Measurements from ENCODE around the gene EIF4A2.

Gene EIF4A2

DNA sequence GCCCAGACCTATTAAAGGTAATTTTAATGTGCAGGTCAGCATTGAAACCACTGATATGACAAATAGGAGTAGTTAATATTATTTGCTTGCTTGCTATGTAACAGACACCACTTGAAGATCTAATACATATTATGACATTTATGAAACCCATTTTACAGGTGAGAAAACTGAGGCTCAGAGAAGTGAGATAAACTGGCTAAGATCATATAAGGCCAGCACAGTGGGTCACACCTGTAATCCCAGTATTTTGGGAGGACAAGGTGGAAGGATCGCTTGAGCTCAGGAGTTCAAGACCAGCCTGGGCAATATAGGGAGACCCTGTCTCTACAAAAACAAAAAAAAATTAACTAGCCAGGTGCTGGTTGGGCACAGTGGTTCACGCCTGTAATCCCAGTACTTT is 33.1 kb upstream of the EIF4A2 start:
- TF ChIP-seq ZBTB7A (IDR thresholded peaks at IDR 0.05; ENCODE audit: low read depth) = no peak

DNA sequence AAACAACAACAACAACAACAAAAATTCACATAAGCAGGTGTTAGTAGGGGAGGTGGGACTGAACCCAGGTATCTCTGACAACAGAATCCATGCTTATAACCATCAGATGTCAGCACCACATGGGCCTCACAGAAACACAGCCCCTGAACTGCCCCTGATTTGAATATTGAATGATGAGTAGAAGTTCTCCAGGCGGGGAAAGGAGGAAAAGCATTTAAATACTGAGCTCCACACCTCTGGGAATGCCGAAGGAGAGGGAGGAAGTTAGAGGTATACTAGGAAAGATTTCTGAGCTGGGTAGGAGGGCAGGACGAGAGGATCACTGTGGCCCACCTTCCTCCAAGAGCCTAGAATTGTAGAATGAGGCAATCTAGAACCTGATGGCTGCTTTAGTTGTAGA is 31.9 kb upstream of the EIF4A2 start:
- TF ChIP-seq MAX (IDR thresholded peaks at IDR 0.05) (no peak), TEAD4 (IDR thresholded peaks at IDR 0.05) (no peak), CREB1 (IDR thresholded peaks at IDR 0.05; ENCODE audit: low read depth) (no peak), EP300 (IDR thresholded peaks at IDR 0.05; ENCODE audit: borderline replicate concordance) (no peak), NFIC (IDR thresholded peaks at IDR 0.05) (no peak), REST (IDR thresholded peaks at IDR 0.05; ENCODE audit: low read depth) (no peak), ZBTB7A (IDR thresholded peaks at IDR 0.05; ENCODE audit: low read depth) (no peak), CEBPB (IDR thresholded peaks at IDR 0.05) (no peak), RAD21 (IDR thresholded peaks at IDR 0.05; ENCODE audit: low read depth) (no peak), YY1 (IDR thresholded peaks at IDR 0.05; ENCODE audit: low read depth) (no peak)

DNA sequence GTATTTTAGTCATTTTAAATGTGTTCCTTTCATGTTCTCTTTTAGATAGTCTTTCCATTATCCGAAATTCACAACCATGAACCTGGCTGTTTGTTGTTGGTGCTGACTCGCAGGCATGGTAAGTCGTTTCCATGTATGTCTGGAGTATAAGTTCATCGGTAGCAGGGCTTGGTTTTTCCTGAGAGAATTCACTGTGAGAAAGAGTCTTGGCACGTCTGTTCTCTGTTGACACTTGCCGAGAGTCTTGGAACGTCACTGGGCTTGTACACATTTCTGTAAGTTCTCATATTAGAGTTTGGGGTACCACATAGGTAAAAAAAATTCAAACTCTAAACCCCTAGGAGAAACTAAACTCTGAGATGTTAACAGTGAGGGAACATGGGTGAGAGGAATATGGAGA is 29.4 kb upstream of the EIF4A2 start:
- TF ChIP-seq NFIC (IDR thresholded peaks at IDR 0.05) = no peak
- TF ChIP-seq CEBPB (IDR thresholded peaks at IDR 0.05) = no peak
- TF ChIP-seq RAD21 (IDR thresholded peaks at IDR 0.05; ENCODE audit: low read depth) = no peak
- TF ChIP-seq EP300 (IDR thresholded peaks at IDR 0.05; ENCODE audit: borderline replicate concordance) = no peak
- TF ChIP-seq TAF1 (IDR thresholded peaks at IDR 0.05; ENCODE audit: low read depth) = no peak
- no peak for TF ChIP-seq TEAD4 (IDR thresholded peaks at IDR 0.05)
- no peak for TF ChIP-seq TCF12 (IDR thresholded peaks at IDR 0.05; ENCODE audit: low read depth)
- no peak for TF ChIP-seq YY1 (IDR thresholded peaks at IDR 0.05; ENCODE audit: low read depth)
- TF ChIP-seq REST (IDR thresholded peaks at IDR 0.05; ENCODE audit: low read depth) = no peak
- TF ChIP-seq FOXM1 (IDR thresholded peaks at IDR 0.05; ENCODE audit: borderline replicate concordance, low read depth) = no peak
- no peak for TF ChIP-seq MAX (IDR thresholded peaks at IDR 0.05)
- no peak for TF ChIP-seq EGR1 (IDR thresholded peaks at IDR 0.05)
- TF ChIP-seq USF1 (IDR thresholded peaks at IDR 0.05) = no peak
- no peak for TF ChIP-seq ZBTB7A (IDR thresholded peaks at IDR 0.05; ENCODE audit: low read depth)
- no peak for TF ChIP-seq CREB1 (IDR thresholded peaks at IDR 0.05; ENCODE audit: low read depth)

- TF ChIP-seq REST (IDR thresholded peaks at IDR 0.05; ENCODE audit: low read depth) (no peak), CEBPB (IDR thresholded peaks at IDR 0.05) (no peak), TEAD4 (IDR thresholded peaks at IDR 0.05) (no peak), TCF12 (IDR thresholded peaks at IDR 0.05; ENCODE audit: low read depth) (no peak), USF1 (IDR thresholded peaks at IDR 0.05) (no peak), RAD21 (IDR thresholded peaks at IDR 0.05; ENCODE audit: low read depth) (no peak), MAX (IDR thresholded peaks at IDR 0.05) (no peak), TAF1 (IDR thresholded peaks at IDR 0.05; ENCODE audit: low read depth) (no peak), EGR1 (IDR thresholded peaks at IDR 0.05) (no peak), EP300 (IDR thresholded peaks at IDR 0.05; ENCODE audit: borderline replicate concordance) (no peak), YY1 (IDR thresholded peaks at IDR 0.05; ENCODE audit: low read depth) (no peak), FOXM1 (IDR thresholded peaks at IDR 0.05; ENCODE audit: borderline replicate concordance, low read depth) (no peak), ZBTB7A (IDR thresholded peaks at IDR 0.05; ENCODE audit: low read depth) (no peak), NFIC (IDR thresholded peaks at IDR 0.05) (no peak), CREB1 (IDR thresholded peaks at IDR 0.05; ENCODE audit: low read depth) (no peak)
These were observed 28.5 kb upstream of the EIF4A2 start for GRCh38 chr3:186754871-186755270.

DNA sequence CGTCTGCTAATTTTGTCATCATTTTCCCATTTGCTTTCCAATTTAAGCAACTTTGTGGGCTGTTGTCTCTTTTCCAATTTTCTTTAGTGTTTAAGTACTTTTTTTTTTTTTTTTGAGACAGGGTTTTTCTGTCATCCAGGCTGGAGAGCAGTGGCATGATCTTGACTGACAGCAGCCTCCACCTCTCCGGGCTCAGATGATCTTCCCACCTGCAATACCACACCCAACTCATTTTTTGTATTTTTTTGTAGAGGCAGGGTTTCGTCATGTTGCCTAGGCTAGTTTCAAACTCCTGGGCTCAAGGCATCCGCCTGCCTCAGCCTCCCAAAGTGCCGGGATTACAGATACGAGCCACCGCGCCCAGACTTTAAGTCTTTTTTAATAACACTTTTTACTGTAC is 26.2 kb upstream of the EIF4A2 start:
- no peak for TF ChIP-seq CEBPB (IDR thresholded peaks at IDR 0.05)
- no peak for TF ChIP-seq EGR1 (IDR thresholded peaks at IDR 0.05)
- TF ChIP-seq EP300 (IDR thresholded peaks at IDR 0.05; ENCODE audit: borderline replicate concordance) = no peak
- TF ChIP-seq YY1 (IDR thresholded peaks at IDR 0.05; ENCODE audit: low read depth) = no peak
- no peak for TF ChIP-seq TCF12 (IDR thresholded peaks at IDR 0.05; ENCODE audit: low read depth)
- TF ChIP-seq CREB1 (IDR thresholded peaks at IDR 0.05; ENCODE audit: low read depth) = no peak
- no peak for TF ChIP-seq TEAD4 (IDR thresholded peaks at IDR 0.05)
- no peak for TF ChIP-seq USF1 (IDR thresholded peaks at IDR 0.05)
- no peak for TF ChIP-seq FOXM1 (IDR thresholded peaks at IDR 0.05; ENCODE audit: borderline replicate concordance, low read depth)
- TF ChIP-seq ZBTB7A (IDR thresholded peaks at IDR 0.05; ENCODE audit: low read depth) = no peak
- TF ChIP-seq NFIC (IDR thresholded peaks at IDR 0.05) = no peak

Measured in Ishikawa (cell line).